Brain pericyte (primary cell): ENCODE results near the gene NDUFAF5.

Experiments used
- DNase-seq: peaks from one replicate; pipeline ENCODE4 v3.0.0-alpha.2; 2012; ENCODE audit warnings: low read depth, low spot score

The NDUFAF5 gene

GRCh38 chr20:13821876-13822275 is 37.0 kb downstream of the NDUFAF5 start:
- no peak for DNase-seq

GRCh38 chr20:13822459-13822858 is 37.6 kb downstream of the NDUFAF5 start:
- DNase-seq = no peak

- DNase-seq = no peak
Measured at GRCh38 chr20:13824459-13824858, 39.6 kb downstream of the NDUFAF5 start.

GRCh38 chr20:13825465-13825864 is 40.6 kb downstream of the NDUFAF5 start:
- no peak for DNase-seq

- DNase-seq = no peak
Measured at GRCh38 chr20:13831476-13831875, 46.6 kb downstream of the NDUFAF5 start.

- DNase-seq = no peak
Measured at GRCh38 chr20:13838664-13839063, 53.8 kb downstream of the NDUFAF5 start.

- no peak for DNase-seq
Measured at GRCh38 chr20:13839421-13840092, 54.7 kb downstream of the NDUFAF5 start.

GRCh38 chr20:13840093-13840465 is 55.3 kb downstream of the NDUFAF5 start:
- no peak for DNase-seq

- DNase-seq = no peak
Measured at GRCh38 chr20:13841206-13841605, 56.4 kb downstream of the NDUFAF5 start.

GRCh38 chr20:13844296-13844695 is 59.5 kb downstream of the NDUFAF5 start:
- no peak for DNase-seq

GRCh38 chr20:13851279-13851678 is 66.5 kb downstream of the NDUFAF5 start:
- no peak for DNase-seq

GRCh38 chr20:13852306-13852705 is 67.5 kb downstream of the NDUFAF5 start:
- no peak for DNase-seq

- DNase-seq = no peak
Measured at GRCh38 chr20:13855613-13856012, 70.8 kb downstream of the NDUFAF5 start.

GRCh38 chr20:13856354-13856753 is 71.5 kb downstream of the NDUFAF5 start:
- DNase-seq = no peak

- no peak for DNase-seq
Measured at GRCh38 chr20:13857304-13857703, 72.5 kb downstream of the NDUFAF5 start.

GRCh38 chr20:13857961-13858360 is 73.1 kb downstream of the NDUFAF5 start:
- no peak for DNase-seq

- no peak for DNase-seq
Measured at GRCh38 chr20:13858439-13858838, 73.6 kb downstream of the NDUFAF5 start.

- DNase-seq = no peak
Measured at GRCh38 chr20:13858871-13859270, 74.0 kb downstream of the NDUFAF5 start.

- DNase-seq = no peak
Measured at GRCh38 chr20:13862245-13862644, 77.4 kb downstream of the NDUFAF5 start.

GRCh38 chr20:13863244-13863643 is 78.4 kb downstream of the NDUFAF5 start:
- no peak for DNase-seq

- no peak for DNase-seq
Measured at GRCh38 chr20:13865156-13865555, 80.3 kb downstream of the NDUFAF5 start.

GRCh38 chr20:13865791-13866351 is 81.0 kb downstream of the NDUFAF5 start:
- DNase-seq = no peak

GRCh38 chr20:13868331-13868730 is 83.5 kb downstream of the NDUFAF5 start:
- DNase-seq = no peak
